OCI-LY7 (cell line): ENCODE measurements around the gene KCNRG.

Source experiments
- EZH2phosphoT487 ChIP-seq: fragments of 200-600 bp; sonication (generic); IDR thresholded peaks from 2 replicates; pipeline ENCODE4 v1.6.1; 2018; ENCODE audit warnings: low read depth, borderline replicate concordance, mild to moderate bottlenecking, mixed run types, antibody characterized with exemption, low read length, moderate library complexity, mixed read lengths
- TF ChIP-seq, protein P1 (sequence below): fragments of 200-600 bp; sonication (generic); conservative IDR thresholded peaks from 2 replicates; pipeline ENCODE4 v1.5.1; 2014; ENCODE audit warnings: mild to moderate bottlenecking, antibody characterized with exemption, low read length, moderate library complexity, mixed read lengths

DNA sequence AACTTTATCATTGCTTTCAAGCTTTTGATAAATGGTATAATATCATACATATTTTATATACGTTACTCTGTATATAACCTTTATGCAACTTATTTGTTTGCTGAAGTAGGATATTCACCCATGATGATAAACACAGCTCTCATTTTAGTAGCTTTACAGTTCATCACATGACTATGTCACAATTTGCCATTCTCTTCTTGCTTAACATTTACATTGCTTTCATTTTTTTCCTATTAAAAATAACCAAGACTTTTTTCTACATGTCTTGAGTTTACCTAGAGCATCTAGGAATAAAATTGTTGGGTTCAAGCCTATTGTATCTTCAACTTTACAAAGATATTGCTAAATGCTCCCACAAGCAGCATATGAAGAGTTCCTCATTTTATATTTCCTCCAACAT is 54.0 kb downstream of the KCNRG start:
- TF ChIP-seq, protein P1, sequence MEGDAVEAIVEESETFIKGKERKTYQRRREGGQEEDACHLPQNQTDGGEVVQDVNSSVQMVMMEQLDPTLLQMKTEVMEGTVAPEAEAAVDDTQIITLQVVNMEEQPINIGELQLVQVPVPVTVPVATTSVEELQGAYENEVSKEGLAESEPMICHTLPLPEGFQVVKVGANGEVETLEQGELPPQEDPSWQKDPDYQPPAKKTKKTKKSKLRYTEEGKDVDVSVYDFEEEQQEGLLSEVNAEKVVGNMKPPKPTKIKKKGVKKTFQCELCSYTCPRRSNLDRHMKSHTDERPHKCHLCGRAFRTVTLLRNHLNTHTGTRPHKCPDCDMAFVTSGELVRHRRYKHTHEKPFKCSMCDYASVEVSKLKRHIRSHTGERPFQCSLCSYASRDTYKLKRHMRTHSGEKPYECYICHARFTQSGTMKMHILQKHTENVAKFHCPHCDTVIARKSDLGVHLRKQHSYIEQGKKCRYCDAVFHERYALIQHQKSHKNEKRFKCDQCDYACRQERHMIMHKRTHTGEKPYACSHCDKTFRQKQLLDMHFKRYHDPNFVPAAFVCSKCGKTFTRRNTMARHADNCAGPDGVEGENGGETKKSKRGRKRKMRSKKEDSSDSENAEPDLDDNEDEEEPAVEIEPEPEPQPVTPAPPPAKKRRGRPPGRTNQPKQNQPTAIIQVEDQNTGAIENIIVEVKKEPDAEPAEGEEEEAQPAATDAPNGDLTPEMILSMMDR: no peak
- TF ChIP-seq EZH2phosphoT487: no peak
